AG20443 (cell line): Measurements from ENCODE around the gene TET3.

Experiments used
- DNase-seq: peaks from one replicate; pipeline ENCODE4 v3.0.0; 2012; ENCODE audit warnings: low spot score, mixed read lengths

TET3 gene

DNA sequence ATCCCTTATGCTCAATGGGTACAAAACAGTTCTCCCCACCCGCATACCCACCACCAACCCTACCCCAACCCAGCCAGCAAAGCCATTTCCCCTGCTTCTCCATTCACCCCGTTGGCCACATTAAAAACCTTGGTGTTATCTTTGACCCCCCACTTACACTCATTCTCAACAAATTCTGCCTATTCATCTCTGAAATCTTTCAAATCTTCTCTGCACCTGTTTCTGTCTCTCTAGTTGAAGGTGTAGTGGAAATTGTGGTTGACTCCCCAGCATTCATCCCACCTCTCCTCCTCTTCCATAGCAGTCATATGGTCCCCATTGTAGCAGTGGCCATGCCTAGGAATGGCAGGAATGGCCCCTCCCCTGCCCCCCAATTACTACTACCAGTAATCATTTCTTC, 20.5 kb upstream of the TET3 start:
- DNase-seq = no peak

- DNase-seq = no peak
These were observed 19.7 kb upstream of the TET3 start for GRCh38 chr2:73965053-73965452.

DNA sequence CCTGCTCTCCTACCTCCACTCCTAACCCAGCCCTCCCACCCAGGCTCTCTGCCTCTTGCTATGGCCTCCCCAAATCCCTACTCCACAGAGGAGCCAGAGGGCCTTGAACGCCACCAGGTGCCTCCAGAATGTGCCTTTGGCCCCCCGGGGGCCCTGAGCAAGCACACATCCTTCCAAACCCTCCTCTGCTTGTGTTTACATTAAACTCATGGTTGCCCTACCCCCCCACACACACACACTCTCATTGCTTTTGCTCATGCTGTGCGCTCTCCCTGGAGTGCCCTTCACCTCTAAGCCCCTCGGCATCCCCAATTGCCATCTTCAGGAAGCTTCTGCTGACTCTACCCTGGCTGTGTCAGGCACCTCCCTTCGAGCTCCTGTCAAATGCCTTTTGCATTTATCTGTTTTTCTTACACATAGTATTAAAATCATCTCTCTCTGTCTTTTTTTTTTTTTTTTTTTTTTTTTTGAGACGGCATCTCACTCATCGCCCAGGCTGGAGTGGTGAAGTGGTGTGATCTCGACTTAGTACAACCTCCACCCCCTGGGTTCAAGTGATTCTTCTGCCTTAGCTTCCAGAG, 16.3 kb upstream of the TET3 start:
- no peak for DNase-seq

GRCh38 chr2:73969356-73969755, 15.4 kb upstream of the TET3 start:
- no peak for DNase-seq

DNA sequence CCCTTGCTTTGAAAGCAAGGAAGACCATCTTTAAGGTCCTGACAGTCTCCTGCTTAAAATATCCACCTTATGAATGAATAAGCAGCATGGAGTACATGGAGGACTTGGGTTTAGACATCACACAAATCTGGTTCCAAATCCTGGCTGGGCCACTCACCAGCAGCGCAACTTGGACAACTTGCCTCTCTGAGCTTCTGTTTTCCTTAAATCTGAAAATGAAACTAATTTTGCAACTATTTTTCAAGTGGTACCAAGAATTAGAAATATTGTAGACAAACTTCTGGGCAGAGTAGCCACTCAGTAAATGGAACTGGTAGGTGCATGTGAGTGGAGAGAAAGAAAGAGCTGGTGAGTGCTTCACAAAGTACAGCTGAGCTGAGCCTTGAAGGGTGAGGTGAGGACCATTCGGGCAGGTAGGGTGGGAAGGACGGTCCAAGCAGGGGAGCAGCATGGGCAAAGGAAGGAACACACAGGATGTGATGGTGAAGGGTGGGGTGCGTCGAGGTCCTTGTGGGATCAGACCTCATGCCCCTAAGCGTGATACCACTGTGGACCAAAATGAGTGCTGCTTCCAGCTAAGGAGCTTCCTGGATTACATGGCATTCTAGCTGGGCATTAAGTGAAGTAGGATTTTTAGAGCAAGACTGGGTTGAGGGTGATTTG, 14.4 kb upstream of the TET3 start:
- no peak for DNase-seq

DNA sequence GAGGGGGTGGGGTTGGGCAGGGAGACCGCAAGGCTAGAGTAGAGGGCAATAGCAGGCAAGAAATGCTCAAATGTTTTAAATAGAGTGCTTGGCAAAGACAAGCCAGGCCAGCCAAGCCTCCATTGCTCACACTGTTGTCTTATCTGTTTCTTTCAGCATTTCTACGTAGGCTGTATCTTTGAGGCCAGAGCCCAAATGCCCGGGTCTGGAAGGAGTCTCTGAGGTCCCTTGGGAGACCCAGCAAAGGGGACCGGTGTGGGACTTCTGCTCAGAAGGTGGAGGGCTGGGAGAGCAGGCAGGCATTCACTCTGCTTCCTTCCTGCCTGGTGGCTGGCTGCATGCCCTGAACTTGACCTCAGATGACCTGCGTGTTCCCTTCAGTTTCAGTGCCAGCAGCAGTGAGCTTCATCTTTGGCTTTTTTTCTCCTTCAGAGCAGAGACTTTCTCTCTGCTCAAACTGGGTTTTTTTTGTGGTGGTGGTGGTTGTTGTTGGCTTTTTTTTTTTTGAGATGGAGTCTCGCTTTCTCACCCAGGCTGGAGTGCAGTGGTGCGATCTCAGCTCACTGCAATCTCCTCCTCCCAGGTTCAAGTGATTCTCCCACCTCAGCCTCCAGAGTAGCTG, 13.7 kb upstream of the TET3 start:
- peak; percentile 41 for DNase-seq

GRCh38 chr2:73971722-73972121, 13.0 kb upstream of the TET3 start:
- no peak for DNase-seq

- DNase-seq = no peak
These were observed 11.9 kb upstream of the TET3 start for GRCh38 chr2:73972846-73973245.

DNA sequence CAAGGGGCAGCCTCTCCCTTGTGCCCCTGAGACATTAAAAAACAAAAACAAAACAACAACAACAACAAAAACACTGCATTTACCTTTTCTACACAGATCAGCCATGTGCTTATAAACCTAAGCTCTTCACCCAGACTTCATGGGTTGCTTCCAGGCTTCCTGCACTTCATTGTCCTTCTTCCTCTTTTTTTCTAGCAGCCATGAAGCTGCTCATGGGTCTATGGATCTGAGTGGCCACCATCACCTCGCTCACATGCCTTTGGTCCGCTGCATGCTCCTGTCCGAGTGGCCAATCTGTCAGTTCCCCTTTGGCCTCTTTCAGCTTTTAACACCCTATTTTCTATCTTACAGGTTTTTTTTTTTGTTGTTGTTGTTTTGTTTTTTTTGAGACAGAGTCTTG, 9.0 kb upstream of the TET3 start:
- no peak for DNase-seq

DNA sequence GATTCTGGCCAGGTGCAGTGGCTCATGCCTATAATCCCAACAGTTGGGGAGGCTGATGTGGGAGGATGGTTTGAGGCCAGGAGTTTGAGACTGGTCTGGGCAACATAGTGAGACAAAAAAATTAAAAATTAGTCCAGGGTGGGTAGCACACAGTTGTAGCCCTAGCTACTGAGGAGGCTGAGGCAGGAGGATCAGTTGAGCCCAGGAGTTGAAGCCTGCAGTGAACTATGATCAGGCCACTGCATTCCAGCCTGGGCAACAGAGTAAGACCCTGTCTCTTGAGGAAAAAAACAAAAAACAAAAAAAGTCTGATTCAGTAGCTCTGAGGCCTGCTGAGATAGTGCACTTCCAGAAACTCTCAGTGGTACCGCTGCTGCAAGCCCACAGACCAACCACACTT, 7.9 kb upstream of the TET3 start:
- no peak for DNase-seq

GRCh38 chr2:73977466-73977865, 7.2 kb upstream of the TET3 start:
- no peak for DNase-seq

GRCh38 chr2:73979021-73979420, 5.7 kb upstream of the TET3 start:
- no peak for DNase-seq

DNA sequence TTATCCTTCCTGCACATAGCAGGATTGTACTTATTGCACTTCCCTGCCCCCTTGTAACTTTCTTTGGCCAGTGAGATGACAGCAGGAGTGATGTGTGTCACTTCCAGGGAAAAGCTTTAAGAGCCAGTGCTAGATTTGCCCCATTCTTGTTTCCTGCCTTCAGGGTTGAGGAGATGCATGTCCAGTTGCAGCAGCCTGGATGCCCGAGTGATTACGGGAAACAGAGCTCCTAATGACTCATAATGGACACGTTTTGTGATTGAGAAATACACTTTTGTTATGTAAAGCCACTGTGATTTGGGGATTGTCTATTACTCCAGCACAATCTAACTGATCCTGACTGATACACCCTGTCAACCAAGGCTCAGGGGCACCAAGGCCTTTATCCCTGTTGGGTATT, 5.0 kb upstream of the TET3 start:
- peak; percentile 90 for DNase-seq

DNA sequence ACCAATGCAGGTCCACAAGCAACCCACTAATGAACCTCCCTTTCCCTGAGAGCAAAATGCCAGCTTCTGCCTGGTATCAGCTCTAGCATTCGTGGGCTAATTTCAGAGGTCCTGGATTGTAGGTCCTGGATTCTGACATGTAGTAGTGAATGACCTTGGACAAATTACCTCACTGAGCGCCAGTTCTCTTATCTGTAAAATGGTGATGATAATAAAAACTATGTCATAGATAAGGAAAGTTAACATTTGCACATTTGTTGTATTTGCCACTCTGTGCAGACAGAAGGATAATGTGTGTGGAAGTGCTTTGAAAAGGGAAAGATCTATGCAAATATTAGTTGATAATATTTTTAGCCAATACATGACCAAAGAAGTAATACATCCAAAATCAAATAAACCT, 4.1 kb upstream of the TET3 start:
- no peak for DNase-seq

DNA sequence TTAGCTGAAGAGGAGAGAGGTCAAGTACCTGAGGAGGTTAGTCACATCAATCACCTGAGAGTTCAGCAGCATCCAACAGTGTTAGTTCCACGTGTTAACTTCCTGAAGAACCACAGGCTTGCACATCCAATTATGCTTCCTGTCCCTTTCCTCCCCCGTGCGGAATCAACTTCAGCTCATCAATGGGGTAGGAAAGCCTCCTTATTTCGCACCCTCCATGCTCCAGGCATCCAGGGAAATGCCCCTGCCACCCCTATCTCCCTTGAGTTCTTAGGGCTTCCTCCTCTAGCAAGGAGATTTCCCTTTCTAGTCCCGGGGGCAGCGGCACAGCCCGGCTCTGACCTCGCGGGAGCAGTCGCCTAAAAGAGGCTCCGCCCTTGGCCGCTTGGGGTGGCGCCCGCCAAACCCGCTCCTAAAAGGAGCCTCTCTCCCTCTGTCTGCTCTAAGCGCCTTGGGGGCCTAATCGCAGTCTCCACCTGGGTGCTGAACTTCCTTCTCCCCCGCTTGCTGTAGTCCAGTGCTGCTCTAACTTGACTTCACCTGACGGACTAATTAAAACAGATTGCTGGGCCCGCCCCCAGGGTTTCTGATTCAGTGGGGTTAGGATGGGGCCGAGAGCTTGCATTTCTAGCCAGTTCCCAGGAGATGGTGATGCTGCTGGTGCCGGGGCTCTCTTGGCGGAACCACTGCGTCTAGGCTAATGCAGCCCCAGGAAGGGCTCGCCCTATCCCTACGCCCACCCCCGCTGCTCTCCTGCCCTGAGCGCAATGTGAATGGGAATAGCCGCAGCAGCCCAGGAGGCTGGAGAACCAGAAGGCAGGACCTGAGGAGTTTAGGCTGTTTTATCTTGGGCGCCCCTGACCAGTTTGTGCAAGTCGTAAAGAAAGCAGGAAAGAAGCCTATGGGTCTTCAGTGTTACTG, 3.4 kb upstream of the TET3 start:
- peak; percentile 54 for DNase-seq

DNA sequence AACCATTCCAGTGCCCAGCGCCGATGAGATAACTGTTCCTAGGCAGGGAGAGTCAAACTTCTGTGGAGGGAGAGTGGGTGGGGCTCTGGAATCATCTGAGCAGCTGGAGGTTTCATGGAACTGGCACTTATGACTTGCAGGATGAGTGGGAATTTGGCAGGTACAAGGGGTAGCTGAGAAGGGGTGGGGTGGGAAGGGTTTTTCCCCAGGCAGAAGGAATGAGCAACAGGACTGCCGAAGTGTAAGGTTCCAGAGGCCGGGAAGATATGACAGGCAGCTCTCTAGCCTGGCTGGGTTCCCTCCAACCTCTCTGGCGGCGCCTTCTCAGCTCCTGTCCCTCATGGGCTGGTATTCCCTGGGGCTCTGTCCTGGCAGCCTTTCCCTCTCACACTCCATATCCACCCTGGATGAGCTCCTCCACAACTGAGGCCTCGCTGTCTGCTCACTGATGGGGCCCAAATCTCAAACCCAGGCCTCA, 2.5 kb upstream of the TET3 start:
- peak; percentile 61 for DNase-seq

GRCh38 chr2:73983322-73984202, 1.1 kb upstream of the TET3 start:
- no peak for DNase-seq

GRCh38 chr2:73984922-73985307, 205 bp downstream of the TET3 start:
- DNase-seq = peak; percentile 40

DNA sequence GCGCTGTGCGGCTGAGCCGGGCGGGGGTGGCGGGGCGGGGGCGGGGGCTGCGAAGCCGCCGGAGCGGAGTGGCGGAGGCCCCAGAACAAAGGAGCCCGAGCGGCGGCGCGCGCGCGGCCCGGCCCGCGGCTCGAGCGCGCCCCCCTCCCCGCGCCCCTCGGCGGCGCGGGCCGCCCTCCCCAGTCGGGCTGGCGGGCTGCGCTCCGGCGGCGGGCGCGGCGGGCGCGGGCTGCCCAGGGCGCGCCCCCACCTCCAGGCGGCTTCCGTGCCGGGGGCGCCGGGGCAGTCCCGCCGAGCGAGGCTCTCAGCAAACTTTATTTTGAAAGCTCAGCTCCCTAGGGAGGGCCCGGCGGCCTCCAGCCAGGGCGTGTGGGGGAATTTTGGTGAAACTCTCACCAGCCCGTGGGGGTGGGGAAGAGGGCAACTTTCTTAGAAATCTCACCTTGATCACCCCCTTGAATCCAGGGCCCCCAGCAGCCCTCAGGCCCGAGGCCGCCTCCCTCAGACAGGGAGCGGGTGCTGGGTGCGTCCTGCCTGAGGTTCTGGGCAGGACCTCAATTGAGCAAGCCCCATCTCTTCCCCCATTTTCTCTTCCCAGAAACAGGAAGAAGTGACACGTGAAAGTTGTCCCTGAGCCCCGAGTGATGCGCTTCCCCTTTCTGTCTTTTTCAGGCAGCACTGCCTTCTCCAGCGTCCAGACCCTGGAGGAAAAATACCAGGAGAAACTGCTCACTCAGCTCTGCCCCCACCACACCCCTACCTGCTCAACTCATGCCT, 786 bp downstream of the TET3 start:
- peak; percentile 57 for DNase-seq

- DNase-seq = no peak
These were observed 1.5 kb downstream of the TET3 start for GRCh38 chr2:73986085-73986681.
